Motor neuron (in vitro differentiated cells): ENCODE measurements around the gene OPCML. TPM values are rescaled to one million over a fixed set of nuclear protein-coding genes. Genes with fewer than 3 reads are reported as not detected.

Source experiments
- ATAC-seq, 8 experiments: fragments of 200-7000 bp; cut with Tn5 transposase; replicated peaks in 6 of 8; 2 replicates each; pipeline ENCODE4 v1.8.0; 2021; ENCODE audit warnings: mild to moderate bottlenecking in 8 of 8, moderate library complexity in 8 of 8
- H3K27ac ChIP-seq, 2 donors: fragments of 250-450 bp; sonication (Bioruptor Pico); 2 replicates each; pipeline ENCODE4 v1.9.0; 2021; ENCODE audit warnings: antibody characterized with exemption in 2 of 2, mild to moderate bottlenecking in 2 of 2, moderate library complexity in 1 of 2
- H3K4me1 ChIP-seq, 2 donors: fragments of 250-450 bp; sonication (Bioruptor Pico); replicated peaks in 1 of 2; 2 replicates each; pipeline ENCODE4 v1.6.1; 2021; ENCODE audit warnings: antibody characterized with exemption in 2 of 2, mild to moderate bottlenecking in 2 of 2, moderate library complexity in 1 of 2
- H3K4me3 ChIP-seq, 5 donors: fragments of 250-450 bp; sonication (Bioruptor Pico); 2 replicates each; pipeline ENCODE4 v1.9.0; 2021; ENCODE audit warnings: antibody characterized with exemption in 5 of 5, mild to moderate bottlenecking in 5 of 5, moderate library complexity in 4 of 5
- WGBS, 10 experiments: fragments of 450-650 bp; shearing (Covaris generic); methylation state at CpG; one replicate each; pipeline ENCODE4 v1.0.0; 2022; 5-methylcytosine and 5-hydroxymethylcytosine counted together
- in situ Hi-C, 9 experiments: fragments of 400-800 bp; cut with MboI; loops; one replicate each; pipeline ENCODE4 v1.15.0; 2021; ENCODE audit warnings: low sequenced_read_pairs in 9 of 9, low pct_unique_long_range_greater_than_20kb in 2 of 9; ENCODE audit not compliant: unreplicated experiment in 9 of 9
- total RNA-seq, 8 experiments: library from RNA; unstranded; fragments of 300-600 nt; gene quantifications; 2 replicates each; pipeline versions ENCODE4 v1.2.3 to v1.2.4, GENCODE V29; 2022

OPCML gene
- total RNA-seq, 8 experiments from 2014 or later, result 0.40 to 20.1 (median 7.2) TPM

- H3K27ac ChIP-seq, result no peak overlapping the region
- H3K4me3 ChIP-seq, result no peak overlapping the region
- peaks cover 4 to 8% of the 10 kb centered on the region in 2 donors for H3K4me1 ChIP-seq
- no peak for ATAC-seq
- 0 to 100% (median 44%) methylated on average over 1 of the region's 1 CpG; no CpG with 5 or more reads in 4 of the 10 experiments for WGBS, 10 experiments
- in situ Hi-C loops, result no loop called here
Measured at GRCh38 chr11:133106417-133106816, 425.9 kb downstream of the OPCML start.

GRCh38 chr11:133104009-133104744 lies 428.1 kb downstream of the OPCML start:
- H3K27ac ChIP-seq, result no peak overlapping the region
- in situ Hi-C loops, result no loop called here
- ATAC-seq, result no peak
- H3K4me3 ChIP-seq, result no peak overlapping the region
- H3K4me1 ChIP-seq, result peaks cover 4 to 8% of the 10 kb centered on the region in 2 donors
- 0 to 100% (median 89%) methylated on average over 1 to 3 of the region's 4 CpGs for WGBS, 10 experiments

- 38 to 91% (median 85%) methylated on average over 4 to 5 of the region's 5 CpGs; no CpG with 5 or more reads in 1 of the 10 experiments for WGBS, 10 experiments
- no peak overlapping the region for H3K4me3 ChIP-seq
- in situ Hi-C loops, result loop anchor here in 5 of 9 experiments (25.0 kb wide), 2 partner anchors 715 to 740 kb away; partner anchors contain the start of gene SPATA19 (in 4 of the 5)
- H3K4me1 ChIP-seq, result no peaks in the 10 kb centered on the region
- ATAC-seq, result no peak
- H3K27ac ChIP-seq, result no peak overlapping the region
Measured at GRCh38 chr11:133096981-133097380, 435.3 kb downstream of the OPCML start.

GRCh38 chr11:133086518-133086917 lies 445.8 kb downstream of the OPCML start:
- Histone ChIP-seq H3K27ac (no peak overlapping the region), H3K4me3 (no peak overlapping the region), H3K4me1 (peaks cover 0 to 3% of the 10 kb centered on the region in 2 donors)
- in situ Hi-C loops, result loop anchor here in 5 of 9 experiments (25.0 kb wide), 2 partner anchors 726 to 751 kb away; partner anchors contain the start of gene SPATA19 (in 4 of the 5)
- ATAC-seq, result no peak
- WGBS, 10 experiments, result 0 to 93% (median 68%) methylated on average over 1 to 5 of the region's 5 CpGs

DNA sequence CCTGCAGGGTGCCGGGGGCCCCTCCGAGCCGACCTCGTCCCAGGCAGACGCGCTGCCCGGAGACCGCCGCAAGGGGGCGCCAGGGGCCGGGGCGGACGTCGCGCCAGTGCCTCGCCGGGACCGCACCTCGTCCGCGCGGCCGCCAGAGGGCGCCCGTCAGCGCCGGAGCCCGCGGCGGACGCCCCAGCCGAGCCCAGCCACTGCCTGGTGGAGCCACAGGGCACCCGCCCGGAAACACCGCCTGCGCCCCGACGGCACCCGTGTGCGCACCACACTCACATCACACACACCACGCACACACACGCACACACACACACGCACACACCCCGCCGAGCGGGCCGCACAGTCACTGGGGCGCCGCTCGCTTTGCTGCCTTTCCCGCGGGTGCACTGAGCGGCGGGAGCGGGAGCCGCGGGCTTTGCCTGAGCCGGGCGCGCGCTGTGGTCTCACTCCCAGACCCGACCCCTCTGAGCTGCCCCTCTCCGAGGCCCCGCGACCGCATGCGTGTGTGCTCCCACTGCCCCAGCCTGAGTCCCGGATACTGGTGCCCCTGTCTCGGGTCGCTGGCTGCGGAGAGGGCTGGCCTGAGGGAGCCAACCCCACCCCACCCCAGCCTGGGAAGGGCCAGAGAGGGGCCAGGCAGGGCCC lies 449.3 kb downstream of the OPCML start:
- Histone ChIP-seq H3K27ac (no peak overlapping the region), H3K4me1 (peaks cover 0 to 5% of the 10 kb centered on the region in 2 donors), H3K4me3 (peak overlapping the region; percentile 29 to 52 (median 37))
- WGBS, 10 experiments, result 3% methylated on average over 8 to 16 of the region's 71 CpGs; no CpG with 5 or more reads in 8 of the 10 experiments
- peak; percentile 93 to 97 (median 96) for ATAC-seq
- in situ Hi-C loops, result loop anchor here in 5 of 9 experiments (25.0 kb wide), 2 partner anchors 729 to 754 kb away; partner anchors contain the start of gene SPATA19 (in 4 of the 5)

GRCh38 chr11:133082453-133082781 lies 449.9 kb downstream of the OPCML start:
- no peak for ATAC-seq
- in situ Hi-C loops, result loop anchor here in 5 of 9 experiments (25.0 kb wide), 2 partner anchors 730 to 755 kb away; partner anchors contain the start of gene SPATA19 (in 4 of the 5)
- Histone ChIP-seq H3K4me1 (peaks cover 0 to 5% of the 10 kb centered on the region in 2 donors), H3K27ac (no peak overlapping the region), H3K4me3 (peak overlapping the region; percentile 29 to 52 (median 37))
- WGBS, 10 experiments, result no CpG with 5 or more reads among the region's 23 CpGs

- Histone ChIP-seq H3K4me1 (peaks cover 0 to 5% of the 10 kb centered on the region in 2 donors), H3K4me3 (no peak overlapping the region), H3K27ac (no peak overlapping the region)
- in situ Hi-C loops, result loop anchor here in 5 of 9 experiments (25.0 kb wide), 2 partner anchors 730 to 755 kb away; partner anchors contain the start of gene SPATA19 (in 4 of the 5)
- ATAC-seq, result no peak
- 80% methylated on average over 2 of the region's 43 CpGs; no CpG with 5 or more reads in 9 of the 10 experiments for WGBS, 10 experiments
Measured at GRCh38 chr11:133081730-133082452, 450.4 kb downstream of the OPCML start.

GRCh38 chr11:133081020-133081419 lies 451.3 kb downstream of the OPCML start:
- no peak for ATAC-seq
- WGBS, 10 experiments, result 80 to 95% (median 93%) methylated on average over 1 to 8 of the region's 9 CpGs; no CpG with 5 or more reads in 3 of the 10 experiments
- Histone ChIP-seq H3K4me3 (no peak overlapping the region), H3K27ac (no peak overlapping the region), H3K4me1 (peaks cover 0 to 2% of the 10 kb centered on the region in 2 donors)
- in situ Hi-C loops, result loop anchor here in 5 of 9 experiments (25.0 kb wide), 2 partner anchors 731 to 756 kb away; partner anchors contain the start of gene SPATA19 (in 4 of the 5)

GRCh38 chr11:133078591-133079404 lies 453.5 kb downstream of the OPCML start:
- 0 to 66% (median 42%) methylated on average over 1 to 18 of the region's 24 CpGs; no CpG with 5 or more reads in 1 of the 10 experiments for WGBS, 10 experiments
- in situ Hi-C loops, result loop anchor here in 7 of 9 experiments (5.0 to 25.0 kb wide), 4 partner anchors 734 to 759 kb away; partner anchors contain the start of gene SPATA19 (in 4 of the 7)
- Histone ChIP-seq H3K27ac (no peak overlapping the region), H3K4me1 (peaks cover 5 to 17% of the 10 kb centered on the region in 2 donors), H3K4me3 (no peak overlapping the region)
- peak in 4 of 8 experiments; percentile 10 to 64 (median 46) for ATAC-seq

- no peak for ATAC-seq
- 29 to 100% (median 70%) methylated on average over 1 to 16 of the region's 16 CpGs; no CpG with 5 or more reads in 1 of the 10 experiments for WGBS, 10 experiments
- peaks cover 5 to 21% of the 10 kb centered on the region in 2 donors for H3K4me1 ChIP-seq
- H3K27ac ChIP-seq, result no peak overlapping the region
- in situ Hi-C loops, result loop anchor here in 7 of 9 experiments (5.0 to 25.0 kb wide), 4 partner anchors 734 to 759 kb away; partner anchors contain the start of gene SPATA19 (in 4 of the 7)
- H3K4me3 ChIP-seq, result no peak overlapping the region
Measured at GRCh38 chr11:133078012-133078411, 454.3 kb downstream of the OPCML start.

DNA sequence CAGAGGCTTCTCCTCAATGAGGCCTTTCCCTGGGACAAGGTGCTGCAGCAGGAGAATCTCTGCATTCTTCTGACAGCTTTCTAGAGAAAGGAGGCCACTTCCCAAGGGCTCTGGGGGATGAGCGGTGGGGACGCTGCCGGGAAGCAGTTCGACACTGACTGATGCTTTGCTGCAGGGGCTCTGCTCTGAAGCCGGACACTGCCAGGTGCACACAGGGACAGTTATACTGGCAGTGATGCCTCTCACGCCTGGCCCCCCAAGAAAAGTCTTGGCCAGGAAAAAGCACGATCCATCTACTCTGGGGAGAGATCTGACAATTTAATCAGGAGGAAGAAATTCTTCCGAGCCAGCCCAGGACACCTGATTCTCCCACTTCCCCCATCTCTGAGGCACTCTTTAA lies 456.9 kb downstream of the OPCML start:
- in situ Hi-C loops, result loop anchor here in 7 of 9 experiments (5.0 to 25.0 kb wide), 4 partner anchors 737 to 762 kb away; partner anchors contain the start of gene SPATA19 (in 4 of the 7)
- Histone ChIP-seq H3K4me1 (peaks cover 5 to 29% of the 10 kb centered on the region in 2 donors), H3K27ac (no peak overlapping the region), H3K4me3 (no peak overlapping the region)
- ATAC-seq, result peak in 4 of 8 experiments; percentile 22 to 62 (median 49)
- 33 to 80% (median 63%) methylated on average over 1 to 6 of the region's 8 CpGs; no CpG with 5 or more reads in 4 of the 10 experiments for WGBS, 10 experiments
